Mesothelial cell of epicardium (in vitro differentiated cells): ENCODE data around the gene WDR70. TPM values are rescaled to one million over a fixed set of nuclear protein-coding genes. Genes with fewer than 3 reads are reported as not detected.

Source experiments
- DNase-seq, 2 experiments: peaks; one replicate each; pipeline ENCODE4 v3.0.0; 2021; ENCODE audit warnings: low spot score in 2 of 2; ENCODE audit not compliant: unreplicated experiment in 2 of 2
- H3K27ac Mint-ChIP-seq: 2 replicates; pipeline ENCODE4 v1.8.0; 2021; ENCODE audit warnings: mixed read lengths
- H3K27me3 Mint-ChIP-seq: 2 replicates; pipeline ENCODE4 v1.8.0; 2021; ENCODE audit warnings: low read depth, mixed read lengths
- H3K36me3 Mint-ChIP-seq: 2 replicates; pipeline ENCODE4 v1.8.0; 2021; ENCODE audit warnings: mixed read lengths
- H3K4me1 Mint-ChIP-seq: 2 replicates; pipeline ENCODE4 v1.8.0; 2021; ENCODE audit warnings: mixed read lengths
- H3K4me3 Mint-ChIP-seq: 2 replicates; pipeline ENCODE4 v1.8.0; 2021; ENCODE audit warnings: mild to moderate bottlenecking, moderate library complexity, mixed read lengths
- H3K9me3 Mint-ChIP-seq: 2 replicates; pipeline ENCODE4 v1.8.0; 2021; ENCODE audit warnings: mixed read lengths
- total RNA-seq: library from RNA; stranded (reverse); gene quantifications from 3 replicates; pipeline ENCODE4 v1.2.1, GENCODE V29; 2021
- TF ChIP-seq, protein P1 (sequence below): fragments of 200-600 bp; sonication (generic); IDR thresholded peaks from one replicate; pipeline ENCODE4 v1.5.0; 2021; ENCODE audit warnings: antibody characterized with exemption; ENCODE audit not compliant: unreplicated experiment

The WDR70 gene
- total RNA-seq, 1 donor from 2014 or later = 47.8 TPM

DNA sequence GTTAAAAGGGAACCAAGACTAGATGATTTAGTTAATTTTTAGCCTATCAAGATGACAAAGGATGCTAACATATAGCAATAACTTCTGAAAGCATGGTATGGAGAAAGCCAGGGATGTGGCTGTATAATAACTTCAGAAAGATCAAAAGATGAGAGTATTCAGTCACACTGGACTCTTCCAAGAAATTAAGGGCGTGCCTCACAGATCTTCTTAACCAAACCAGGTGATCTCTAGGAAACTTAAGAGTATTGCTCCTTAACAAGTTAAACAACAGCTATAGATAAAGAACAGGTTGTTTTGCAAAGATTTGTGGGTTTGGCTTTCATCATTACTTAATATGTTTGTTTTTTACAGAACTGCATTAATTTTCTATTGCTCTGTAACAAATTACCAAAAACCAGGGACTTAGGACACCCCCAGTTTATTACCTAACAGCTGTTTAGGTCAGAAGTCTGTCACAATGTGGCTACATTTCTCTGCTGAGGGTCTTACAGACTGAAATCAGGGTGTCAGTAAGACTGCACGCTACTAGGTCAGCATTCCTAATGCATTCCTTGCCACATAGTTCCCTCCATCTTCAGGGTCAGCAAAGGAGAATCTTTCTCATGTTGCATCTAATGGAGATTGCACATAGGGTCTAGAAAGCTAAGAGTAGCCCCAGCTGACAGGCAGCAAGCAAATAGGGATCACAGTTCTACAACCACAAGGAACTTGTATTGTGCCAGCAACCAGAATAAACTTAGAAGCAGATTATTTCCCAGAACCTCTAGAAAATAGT lies 113.8 kb downstream of the WDR70 start:
- H3K4me3 Mint-ChIP-seq = no peak overlapping the region
- H3K27me3 Mint-ChIP-seq = no peaks in the 10 kb centered on the region
- no peak overlapping the region for H3K27ac Mint-ChIP-seq
- DNase-seq = no peak
- peaks cover 23% of the 10 kb centered on the region for H3K36me3 Mint-ChIP-seq
- H3K4me1 Mint-ChIP-seq = no peaks in the 10 kb centered on the region
- TF ChIP-seq, protein P1, sequence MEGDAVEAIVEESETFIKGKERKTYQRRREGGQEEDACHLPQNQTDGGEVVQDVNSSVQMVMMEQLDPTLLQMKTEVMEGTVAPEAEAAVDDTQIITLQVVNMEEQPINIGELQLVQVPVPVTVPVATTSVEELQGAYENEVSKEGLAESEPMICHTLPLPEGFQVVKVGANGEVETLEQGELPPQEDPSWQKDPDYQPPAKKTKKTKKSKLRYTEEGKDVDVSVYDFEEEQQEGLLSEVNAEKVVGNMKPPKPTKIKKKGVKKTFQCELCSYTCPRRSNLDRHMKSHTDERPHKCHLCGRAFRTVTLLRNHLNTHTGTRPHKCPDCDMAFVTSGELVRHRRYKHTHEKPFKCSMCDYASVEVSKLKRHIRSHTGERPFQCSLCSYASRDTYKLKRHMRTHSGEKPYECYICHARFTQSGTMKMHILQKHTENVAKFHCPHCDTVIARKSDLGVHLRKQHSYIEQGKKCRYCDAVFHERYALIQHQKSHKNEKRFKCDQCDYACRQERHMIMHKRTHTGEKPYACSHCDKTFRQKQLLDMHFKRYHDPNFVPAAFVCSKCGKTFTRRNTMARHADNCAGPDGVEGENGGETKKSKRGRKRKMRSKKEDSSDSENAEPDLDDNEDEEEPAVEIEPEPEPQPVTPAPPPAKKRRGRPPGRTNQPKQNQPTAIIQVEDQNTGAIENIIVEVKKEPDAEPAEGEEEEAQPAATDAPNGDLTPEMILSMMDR = no peak
- H3K9me3 Mint-ChIP-seq = peaks cover 14% of the 10 kb centered on the region

DNA sequence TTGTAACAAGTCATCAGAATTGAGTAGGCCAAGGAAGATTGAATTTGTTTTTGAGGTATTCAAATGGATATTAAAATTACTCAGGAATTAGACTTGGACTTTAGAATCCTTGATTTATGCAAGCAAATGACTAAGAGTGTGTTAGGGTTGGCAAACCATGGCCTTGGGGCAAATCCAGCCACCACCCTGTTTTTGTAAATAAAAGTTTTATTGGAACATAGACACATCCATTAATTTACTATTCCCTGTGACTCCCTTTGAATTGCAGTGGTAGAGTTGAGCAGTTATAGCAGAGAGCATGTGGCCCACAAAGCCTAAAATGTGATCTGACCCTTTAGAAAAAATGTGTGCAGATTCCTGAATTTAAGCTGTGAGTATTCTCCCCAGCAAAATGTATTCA lies 115.6 kb downstream of the WDR70 start:
- Mint-ChIP-seq H3K27me3 (no peaks in the 10 kb centered on the region), H3K4me1 (no peaks in the 10 kb centered on the region), H3K4me3 (no peak overlapping the region), H3K27ac (no peak overlapping the region), H3K36me3 (peaks cover 22% of the 10 kb centered on the region), H3K9me3 (peaks cover 4% of the 10 kb centered on the region)
- TF ChIP-seq, protein P1 = no peak
- DNase-seq = no peak

DNA sequence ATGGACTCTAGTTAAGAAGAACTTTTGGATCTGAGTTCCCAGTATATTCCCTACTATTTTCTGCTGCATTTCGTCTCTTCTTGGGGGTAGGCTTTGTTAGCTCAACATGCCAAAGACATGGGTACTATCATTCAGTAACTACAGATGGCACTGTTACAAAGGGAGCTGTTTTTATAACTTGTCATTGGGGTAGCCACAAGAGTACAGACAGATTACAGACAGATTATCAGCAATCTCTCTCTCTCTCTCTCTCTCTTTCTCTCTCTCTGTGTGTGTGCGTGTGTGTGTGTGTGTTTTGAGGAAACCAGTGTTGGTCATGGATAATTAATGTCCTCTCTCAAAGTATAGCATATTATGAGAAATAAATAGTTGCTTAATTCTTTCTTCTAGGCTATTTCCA lies 116.1 kb downstream of the WDR70 start:
- Mint-ChIP-seq H3K4me3 (no peak overlapping the region), H3K4me1 (no peaks in the 10 kb centered on the region), H3K9me3 (peaks cover 4% of the 10 kb centered on the region), H3K27ac (no peak overlapping the region), H3K27me3 (no peaks in the 10 kb centered on the region), H3K36me3 (peaks cover 25% of the 10 kb centered on the region)
- DNase-seq = no peak
- TF ChIP-seq, protein P1 = no peak

DNA sequence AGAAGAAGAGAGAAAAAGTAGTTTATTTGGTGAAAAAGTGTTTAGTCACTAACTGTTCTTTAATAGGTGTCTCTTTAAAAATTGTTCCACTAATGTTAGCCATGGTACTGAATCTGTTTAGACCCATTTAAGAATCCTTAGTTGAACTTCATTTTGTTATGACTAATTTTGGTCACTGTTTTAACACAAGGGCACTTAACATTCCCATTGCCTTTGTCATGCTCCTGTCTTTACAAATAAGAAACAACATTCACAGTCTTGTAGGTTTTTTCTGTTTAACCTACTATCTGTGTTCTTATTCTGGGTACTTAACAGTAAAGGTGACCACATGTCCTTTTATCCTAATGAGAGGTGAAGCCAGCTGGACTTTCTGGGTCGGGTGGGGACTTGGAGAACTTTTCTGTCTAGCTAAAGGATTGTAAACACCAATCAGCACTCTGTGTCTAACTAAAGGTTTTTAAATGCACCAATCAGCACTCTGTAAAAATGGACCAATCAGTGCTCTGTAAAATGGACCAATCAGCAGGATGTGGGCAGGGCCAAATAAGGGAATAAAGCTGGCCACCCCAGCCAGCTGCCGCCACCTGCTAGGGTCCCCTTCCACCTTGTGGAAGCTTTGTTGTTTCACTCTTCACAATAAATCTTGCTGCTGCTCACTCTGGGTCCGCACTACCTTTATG lies 116.7 kb downstream of the WDR70 start:
- Mint-ChIP-seq H3K27me3 (no peaks in the 10 kb centered on the region), H3K27ac (no peak overlapping the region), H3K9me3 (peaks cover 4% of the 10 kb centered on the region), H3K4me3 (no peak overlapping the region), H3K4me1 (no peaks in the 10 kb centered on the region), H3K36me3 (peaks cover 28% of the 10 kb centered on the region)
- TF ChIP-seq, protein P1 = no peak
- DNase-seq = no peak

DNA sequence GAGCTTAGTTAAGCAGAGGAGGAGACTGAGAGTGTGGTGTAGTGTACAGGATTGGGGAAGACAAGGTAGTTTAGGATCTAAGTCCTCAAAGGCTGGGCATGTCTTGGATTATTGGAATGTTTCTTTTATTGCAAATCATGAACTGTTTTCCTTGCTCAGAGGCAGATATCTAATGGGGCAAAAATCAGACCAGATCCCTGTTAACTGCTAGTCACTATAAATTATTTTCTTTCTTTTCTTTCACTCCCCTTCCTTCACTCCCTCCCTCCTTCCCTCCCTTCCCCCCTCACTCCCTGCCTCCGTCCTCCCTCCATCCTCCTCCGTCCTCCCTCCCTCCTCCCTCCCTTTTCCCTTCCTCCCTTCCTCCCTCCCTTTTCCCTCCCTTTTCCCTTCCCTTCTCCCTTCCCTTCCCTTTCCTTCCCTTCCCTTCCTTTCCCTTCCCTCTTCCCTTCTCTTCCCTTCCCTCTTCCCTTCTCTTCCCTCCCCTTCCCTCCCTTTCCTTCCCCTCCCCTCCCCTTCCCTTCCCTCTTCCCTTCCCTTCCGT lies 117.9 kb downstream of the WDR70 start:
- Mint-ChIP-seq H3K9me3 (peaks cover 7% of the 10 kb centered on the region), H3K27ac (no peak overlapping the region), H3K4me3 (no peak overlapping the region), H3K27me3 (no peaks in the 10 kb centered on the region), H3K4me1 (no peaks in the 10 kb centered on the region), H3K36me3 (peaks cover 39% of the 10 kb centered on the region)
- no peak for DNase-seq
- TF ChIP-seq, protein P1 = no peak
